HepG2 (cell line): ENCODE measurements around the gene DNPH1. TPM values are rescaled to one million over a fixed set of nuclear protein-coding genes. Genes with fewer than 3 reads are reported as not detected.

Experiments used
- AKAP8 ChIP-seq: sonication (generic); formaldehyde crosslinking; IDR thresholded peaks from 2 replicates; pipeline ENCODE4 v1.5.1; 2020; ENCODE audit warnings: mild to moderate bottlenecking, missing genetic modification reagents
- EP300 ChIP-seq, 3 experiments: sonication (generic) in 1 of 3; formaldehyde crosslinking in 1 of 3; IDR thresholded peaks; 2 replicates each; pipeline versions ENCODE4 v1.5.1 to v1.6.1; 2011 to 2020; ENCODE audit warnings: low read depth in 2 of 3, low read length in 2 of 3, borderline replicate concordance in 1 of 3, improper control_type of control experiment in 1 of 3, mild to moderate bottlenecking in 1 of 3, missing genetic modification reagents in 1 of 3, moderate library complexity in 1 of 3
- FOXP1 ChIP-seq, 2 experiments: fragments of 450-650 bp in 1 of 2; IDR thresholded peaks; 2 replicates each; pipeline ENCODE4 v1.6.1; 2017 to 2018; ENCODE audit warnings: antibody characterized with exemption in 1 of 2
- GATAD1 ChIP-seq: IDR thresholded peaks from 2 replicates; pipeline ENCODE4 v1.6.1; 2016; ENCODE audit warnings: missing genetic modification reagents, missing compliant biosample characterization
- GMEB1 ChIP-seq: sonication (generic); formaldehyde crosslinking; IDR thresholded peaks from 2 replicates; pipeline ENCODE4 v1.5.1; 2020; ENCODE audit warnings: missing genetic modification reagents, mild to moderate bottlenecking, borderline replicate concordance
- HCFC1 ChIP-seq: fragments of 150-350 bp; IDR thresholded peaks from 2 replicates; pipeline ENCODE4 v1.6.1; 2014; ENCODE audit warnings: low read depth, low read length
- HDAC2 ChIP-seq: sonication (generic); formaldehyde crosslinking; IDR thresholded peaks from 2 replicates; pipeline ENCODE4 v1.4.0; 2020; ENCODE audit warnings: missing genetic modification reagents
- MAX ChIP-seq: IDR thresholded peaks from 2 replicates; pipeline ENCODE4 v1.6.1; 2012; ENCODE audit warnings: inconsistent platforms
- SRSF1 ChIP-seq: fragments of 200-400 bp; formaldehyde crosslinking; optimal IDR thresholded peaks from 2 replicates; pipeline ENCODE3; 2017; ENCODE audit warnings: mild to moderate bottlenecking, low read depth, low read length, moderate library complexity
- ZFX ChIP-seq: sonication (generic); formaldehyde crosslinking; IDR thresholded peaks from 2 replicates; pipeline ENCODE4 v1.4.0; 2020; ENCODE audit warnings: mild to moderate bottlenecking, low read depth, missing genetic modification reagents, moderate library complexity
- ZMYM4 ChIP-seq: sonication (generic); formaldehyde crosslinking; IDR thresholded peaks from 2 replicates; pipeline ENCODE4 v1.8.1; 2023; ENCODE audit warnings: mild to moderate bottlenecking, missing genetic modification reagents
- ZNF431 ChIP-seq: sonication (generic); formaldehyde crosslinking; IDR thresholded peaks from 2 replicates; pipeline ENCODE4 v1.9.0; 2022; ENCODE audit warnings: missing genetic modification reagents, low read depth, mild to moderate bottlenecking, borderline replicate concordance
- polyA plus RNA-seq, 8 experiments: library from polyadenylated mRNA; depleted of rRNA in 3 of 8; stranded (reverse) in 7 of 8; unstranded in 1 of 8; fragments of >200 nt; fragmentation: Illumina TruSeq in 4 of 8; extraction: Trizol in 4 of 8; gene quantifications; 2 replicates each; pipeline versions ENCODE4 v1.2.1 to v1.2.3, GENCODE V29; 2011 to 2016; ENCODE audit warnings: low read depth in 4 of 8, missing spikeins in 1 of 8, mixed read lengths in 1 of 8; ENCODE audit not compliant: insufficient read depth in 1 of 8
- total RNA-seq, 5 experiments: library from RNA; depleted of rRNA; stranded (reverse); fragments of >200 nt; fragmentation: Illumina TruSeq; extraction: Trizol; gene quantifications; 2 replicates each; pipeline ENCODE4 v1.2.3, GENCODE V29; 2016; ENCODE audit warnings: low read depth in 1 of 5
- TF ChIP-seq, protein P1 (sequence below): IDR thresholded peaks from 2 replicates; pipeline ENCODE4 v1.6.1; 2016; ENCODE audit warnings: mild to moderate bottlenecking, missing biosample characterization, missing genetic modification reagents
- TF ChIP-seq, protein P2 (sequence below): sonication (generic); formaldehyde crosslinking; IDR thresholded peaks from 2 replicates; pipeline ENCODE4 v1.4.0; 2020; ENCODE audit warnings: missing genetic modification reagents, borderline replicate concordance
- TF ChIP-seq, protein P3 (sequence below): sonication (generic); formaldehyde crosslinking; conservative IDR thresholded peaks from 2 replicates; pipeline ENCODE4 v1.4.0; 2020; ENCODE audit warnings: missing genetic modification reagents
- TF ChIP-seq, protein P4 (sequence below): IDR thresholded peaks from 2 replicates; pipeline ENCODE4 v1.4.0; 2020; ENCODE audit warnings: mild to moderate bottlenecking, missing genetic modification reagents

The DNPH1 gene
- total and polyA plus RNA-seq, 2 of the 13 experiments (the other 11 are each of a cell fraction or from before 2014, with no cell fraction given) = 56.5 to 75.1 TPM

DNA sequence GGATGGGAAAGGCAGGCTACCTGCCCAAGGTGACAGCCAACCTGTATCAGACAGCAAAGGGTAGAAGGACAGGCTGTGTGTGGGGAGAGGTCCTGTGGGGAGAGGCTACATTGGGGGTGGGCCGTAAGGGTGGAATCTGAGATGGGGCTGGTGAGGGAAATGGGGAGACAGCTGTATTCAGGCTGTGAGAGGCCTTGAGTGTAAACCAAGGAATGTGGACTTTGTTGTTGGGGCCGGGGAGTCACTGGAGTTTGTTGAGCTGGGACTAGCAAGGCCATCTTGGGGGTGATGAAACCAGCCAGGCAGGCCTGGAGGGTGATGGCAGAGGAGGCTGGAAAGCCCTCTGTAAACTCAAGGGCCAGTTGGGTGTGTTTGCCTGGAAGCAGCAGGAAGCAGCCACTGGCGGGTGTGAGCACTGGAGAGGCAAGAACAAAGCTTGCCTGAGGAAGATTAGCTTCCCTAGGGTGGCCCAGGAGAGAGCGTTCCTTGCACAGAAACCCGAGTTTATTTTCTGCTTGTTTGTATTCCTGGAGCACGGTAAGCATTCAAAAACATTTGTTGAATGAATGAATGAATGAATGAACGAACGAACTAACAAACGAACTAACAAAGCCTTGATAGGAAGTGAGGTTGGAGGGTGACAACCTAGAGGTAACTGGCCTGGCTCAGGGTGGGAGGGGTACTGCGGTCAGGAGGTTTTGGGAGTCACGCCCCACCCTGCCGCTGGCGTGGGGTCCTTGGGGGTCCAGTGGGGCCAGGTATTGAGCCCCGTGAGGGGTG lies 32.9 kb upstream of the DNPH1 start (continued):
- TF ChIP-seq SRSF1 = no peak
- TF ChIP-seq, protein P1, sequence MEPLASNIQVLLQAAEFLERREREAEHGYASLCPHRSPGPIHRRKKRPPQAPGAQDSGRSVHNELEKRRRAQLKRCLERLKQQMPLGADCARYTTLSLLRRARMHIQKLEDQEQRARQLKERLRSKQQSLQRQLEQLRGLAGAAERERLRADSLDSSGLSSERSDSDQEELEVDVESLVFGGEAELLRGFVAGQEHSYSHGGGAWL (CRISPR knock-in tag) = 0 out of 2 replicates have a peak, but pooled peaks have one; percentile 64
- peak; percentile 47; the same call in 1 of the 2 replicates for TF ChIP-seq GMEB1 (CRISPR knock-in tag)
- TF ChIP-seq, protein P2, sequence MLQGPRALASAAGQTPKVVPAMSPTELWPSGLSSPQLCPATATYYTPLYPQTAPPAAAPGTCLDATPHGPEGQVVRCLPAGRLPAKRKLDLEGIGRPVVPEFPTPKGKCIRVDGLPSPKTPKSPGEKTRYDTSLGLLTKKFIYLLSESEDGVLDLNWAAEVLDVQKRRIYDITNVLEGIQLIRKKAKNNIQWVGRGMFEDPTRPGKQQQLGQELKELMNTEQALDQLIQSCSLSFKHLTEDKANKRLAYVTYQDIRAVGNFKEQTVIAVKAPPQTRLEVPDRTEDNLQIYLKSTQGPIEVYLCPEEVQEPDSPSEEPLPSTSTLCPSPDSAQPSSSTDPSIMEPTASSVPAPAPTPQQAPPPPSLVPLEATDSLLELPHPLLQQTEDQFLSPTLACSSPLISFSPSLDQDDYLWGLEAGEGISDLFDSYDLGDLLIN = 0 out of 2 replicates have a peak, but pooled peaks have one; percentile 24
- no peak for TF ChIP-seq AKAP8
- TF ChIP-seq, protein P3, sequence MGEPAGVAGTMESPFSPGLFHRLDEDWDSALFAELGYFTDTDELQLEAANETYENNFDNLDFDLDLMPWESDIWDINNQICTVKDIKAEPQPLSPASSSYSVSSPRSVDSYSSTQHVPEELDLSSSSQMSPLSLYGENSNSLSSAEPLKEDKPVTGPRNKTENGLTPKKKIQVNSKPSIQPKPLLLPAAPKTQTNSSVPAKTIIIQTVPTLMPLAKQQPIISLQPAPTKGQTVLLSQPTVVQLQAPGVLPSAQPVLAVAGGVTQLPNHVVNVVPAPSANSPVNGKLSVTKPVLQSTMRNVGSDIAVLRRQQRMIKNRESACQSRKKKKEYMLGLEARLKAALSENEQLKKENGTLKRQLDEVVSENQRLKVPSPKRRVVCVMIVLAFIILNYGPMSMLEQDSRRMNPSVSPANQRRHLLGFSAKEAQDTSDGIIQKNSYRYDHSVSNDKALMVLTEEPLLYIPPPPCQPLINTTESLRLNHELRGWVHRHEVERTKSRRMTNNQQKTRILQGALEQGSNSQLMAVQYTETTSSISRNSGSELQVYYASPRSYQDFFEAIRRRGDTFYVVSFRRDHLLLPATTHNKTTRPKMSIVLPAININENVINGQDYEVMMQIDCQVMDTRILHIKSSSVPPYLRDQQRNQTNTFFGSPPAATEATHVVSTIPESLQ = no peak
- TF ChIP-seq HCFC1 = no peak
- peak; percentile 55; the same call in 1 of the 2 replicates for TF ChIP-seq ZMYM4
- TF ChIP-seq GATAD1 = 0 out of 2 replicates have a peak, but pooled peaks have one; percentile 48
- peak; percentile 34; the same call in 1 of the 2 replicates for TF ChIP-seq ZFX (CRISPR knock-in tag)
- no peak for TF ChIP-seq ZNF431
- TF ChIP-seq MAX = no peak
- no peak for TF ChIP-seq FOXP1 (IDR thresholded peaks at IDR 0.05)
- TF ChIP-seq FOXP1 (CRISPR knock-in tag; IDR thresholded peaks at IDR 0.05) = 0 out of 2 replicates have a peak, but pooled peaks have one; percentile 25
- TF ChIP-seq HDAC2 (CRISPR knock-in tag) = peak; percentile 47; the same call in 1 of the 2 replicates
- peak in 1 of 2 experiments; percentile 66; a peak in 1 of 4 replicates for TF ChIP-seq EP300 (IDR thresholded peaks at IDR 0.05; ENCODE audit: low read depth in 2 of 2, low read length in 2 of 2)
- TF ChIP-seq EP300 (CRISPR knock-in tag; IDR thresholded peaks at IDR 0.05; ENCODE audit: borderline replicate concordance) = peak; percentile 48
- TF ChIP-seq, protein P4, sequence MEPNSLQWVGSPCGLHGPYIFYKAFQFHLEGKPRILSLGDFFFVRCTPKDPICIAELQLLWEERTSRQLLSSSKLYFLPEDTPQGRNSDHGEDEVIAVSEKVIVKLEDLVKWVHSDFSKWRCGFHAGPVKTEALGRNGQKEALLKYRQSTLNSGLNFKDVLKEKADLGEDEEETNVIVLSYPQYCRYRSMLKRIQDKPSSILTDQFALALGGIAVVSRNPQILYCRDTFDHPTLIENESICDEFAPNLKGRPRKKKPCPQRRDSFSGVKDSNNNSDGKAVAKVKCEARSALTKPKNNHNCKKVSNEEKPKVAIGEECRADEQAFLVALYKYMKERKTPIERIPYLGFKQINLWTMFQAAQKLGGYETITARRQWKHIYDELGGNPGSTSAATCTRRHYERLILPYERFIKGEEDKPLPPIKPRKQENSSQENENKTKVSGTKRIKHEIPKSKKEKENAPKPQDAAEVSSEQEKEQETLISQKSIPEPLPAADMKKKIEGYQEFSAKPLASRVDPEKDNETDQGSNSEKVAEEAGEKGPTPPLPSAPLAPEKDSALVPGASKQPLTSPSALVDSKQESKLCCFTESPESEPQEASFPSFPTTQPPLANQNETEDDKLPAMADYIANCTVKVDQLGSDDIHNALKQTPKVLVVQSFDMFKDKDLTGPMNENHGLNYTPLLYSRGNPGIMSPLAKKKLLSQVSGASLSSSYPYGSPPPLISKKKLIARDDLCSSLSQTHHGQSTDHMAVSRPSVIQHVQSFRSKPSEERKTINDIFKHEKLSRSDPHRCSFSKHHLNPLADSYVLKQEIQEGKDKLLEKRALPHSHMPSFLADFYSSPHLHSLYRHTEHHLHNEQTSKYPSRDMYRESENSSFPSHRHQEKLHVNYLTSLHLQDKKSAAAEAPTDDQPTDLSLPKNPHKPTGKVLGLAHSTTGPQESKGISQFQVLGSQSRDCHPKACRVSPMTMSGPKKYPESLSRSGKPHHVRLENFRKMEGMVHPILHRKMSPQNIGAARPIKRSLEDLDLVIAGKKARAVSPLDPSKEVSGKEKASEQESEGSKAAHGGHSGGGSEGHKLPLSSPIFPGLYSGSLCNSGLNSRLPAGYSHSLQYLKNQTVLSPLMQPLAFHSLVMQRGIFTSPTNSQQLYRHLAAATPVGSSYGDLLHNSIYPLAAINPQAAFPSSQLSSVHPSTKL (CRISPR knock-in tag) = peak; percentile 71
